ENCODE results near the gene LAMB4. TPM values are rescaled to one million over a fixed set of nuclear protein-coding genes. Genes with fewer than 3 reads are reported as not detected.

LAMB4 gene
- total RNA-seq, 3 donors from 2014 or later (not counting 1 experiment from before 2014, with no cell fraction given): not detected

DNA sequence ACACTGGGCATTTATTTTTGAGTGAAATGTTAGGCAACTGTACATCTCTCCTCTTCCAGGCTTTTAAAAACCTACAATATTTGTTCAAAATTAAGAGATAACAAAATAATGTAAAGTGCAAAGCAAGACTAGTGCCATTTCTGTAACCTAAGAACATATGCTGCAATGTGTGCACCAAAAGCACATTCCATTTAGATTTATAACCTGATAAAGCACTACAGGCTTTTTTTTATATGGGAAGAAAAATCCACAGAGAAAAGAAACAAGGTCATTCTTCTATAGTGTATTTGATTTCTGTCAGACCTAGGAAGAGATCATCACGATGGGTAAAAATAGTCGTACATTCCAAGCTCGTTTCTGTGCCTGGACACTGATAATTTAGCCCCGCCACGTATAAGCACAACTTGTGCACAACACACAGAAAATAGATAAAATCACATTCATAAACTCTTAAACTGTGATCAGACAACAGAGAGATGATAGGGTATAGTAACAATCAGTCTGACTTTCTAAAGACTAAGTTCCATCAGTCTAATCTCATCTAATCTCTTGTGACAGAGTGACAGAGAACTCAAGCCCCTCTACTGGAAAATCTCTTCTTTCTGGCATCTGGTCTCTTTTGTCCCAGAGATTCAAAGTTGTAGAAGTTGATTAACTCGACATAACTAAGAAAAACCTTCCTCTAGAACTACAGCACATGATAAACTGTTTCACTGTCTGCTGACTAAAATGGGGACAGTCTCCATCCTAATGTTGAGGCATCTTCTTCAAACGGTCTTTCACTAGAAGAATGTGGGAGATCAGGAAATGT is 133.9 kb downstream of the LAMB4 start:
- H3K4me3 ChIP-seq (ENCODE audit: low read length): no peak overlapping the region

DNA sequence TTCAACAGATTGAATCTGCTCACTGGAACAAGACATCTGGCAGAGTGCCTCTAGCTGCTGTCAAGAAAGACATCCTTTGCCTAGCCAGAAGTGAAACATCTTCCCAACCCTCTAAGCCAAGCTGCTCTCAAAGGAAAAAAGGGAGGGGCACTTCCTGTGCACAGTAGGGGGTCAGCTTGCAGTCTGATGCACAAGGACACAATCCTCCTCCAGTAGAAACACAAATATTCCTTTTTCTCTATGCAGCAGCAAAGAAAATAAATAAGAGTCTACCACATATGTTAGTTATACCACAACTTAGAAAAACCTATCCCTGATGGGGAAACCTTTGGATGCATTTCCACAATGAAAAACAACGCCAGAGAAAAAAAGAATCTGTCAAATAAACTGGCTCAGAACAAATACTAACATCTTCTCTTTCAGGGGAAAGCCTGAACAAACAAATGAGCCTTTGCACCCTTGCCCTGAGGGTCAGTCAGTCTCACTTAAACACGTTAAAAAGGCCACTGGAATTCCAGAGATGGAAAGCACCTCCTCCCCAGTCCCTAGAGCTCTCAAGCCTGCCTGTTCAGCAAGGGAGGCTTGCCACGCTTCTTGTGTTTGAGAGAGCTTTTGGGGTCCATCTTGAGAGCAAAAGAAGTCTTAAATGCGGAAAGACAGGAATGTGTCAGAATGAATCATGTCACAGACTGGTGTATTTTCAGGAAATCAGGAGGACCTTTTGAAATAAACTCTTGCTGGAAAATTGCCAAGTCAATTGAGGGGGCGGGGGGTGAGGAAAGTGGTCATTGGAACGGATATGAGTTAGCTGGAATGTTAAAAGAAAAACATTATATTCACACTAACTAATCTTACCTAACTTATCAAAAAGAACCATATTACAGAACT is 134.7 kb downstream of the LAMB4 start:
- Histone ChIP-seq H3K4me3 (ENCODE audit: low read length) (no peak overlapping the region), H3K27ac (ENCODE audit: low read length) (no peak overlapping the region), H3K4me1 (ENCODE audit: control insufficient read depth, insufficient read depth, low read length) (no peaks in the 10 kb centered on the region), H3K9me3 (ENCODE audit: control insufficient read depth, insufficient read depth, low read length) (no peaks in the 10 kb centered on the region), H3K27me3 (ENCODE audit: control insufficient read depth, insufficient read depth, low read length) (peaks cover 3% of the 10 kb centered on the region), H3K36me3 (ENCODE audit: control insufficient read depth, insufficient read depth, low read length) (no peaks in the 10 kb centered on the region)
- 70% methylated on average over 4 of the region's 6 CpGs for WGBS (ENCODE audit: insufficient coverage)
- no peaks in the 10 kb centered on the region for H3K36me3 Mint-ChIP-seq
- H3K4me1 Mint-ChIP-seq: no peaks in the 10 kb centered on the region
- no peak for ATAC-seq
- no peak for DNase-seq
- no peak for TF ChIP-seq CTCF (IDR thresholded peaks at IDR 0.05)
- H3K4me3 Mint-ChIP-seq: no peak overlapping the region
- no peak overlapping the region for H3K27ac Mint-ChIP-seq
- intact Hi-C loops (cut with micrococcal nuclease): no loop called here
- peaks cover 0 to 3% of the 10 kb centered on the region in 2 donors for H3K9me3 Mint-ChIP-seq
- H3K27me3 Mint-ChIP-seq (ENCODE audit: low read depth in 2 of 2): peaks cover 19 to 54% of the 10 kb centered on the region in 2 donors

More for the DNA sequence above, 133.9 kb downstream of the LAMB4 start:
- Histone ChIP-seq H3K9me3 (ENCODE audit: control insufficient read depth, insufficient read depth, low read length) (no peaks in the 10 kb centered on the region), H3K27me3 (ENCODE audit: control insufficient read depth, insufficient read depth, low read length) (peaks cover 4% of the 10 kb centered on the region), H3K27ac (ENCODE audit: low read length) (no peak overlapping the region), H3K4me1 (ENCODE audit: control insufficient read depth, insufficient read depth, low read length) (peaks cover 1% of the 10 kb centered on the region), H3K36me3 (ENCODE audit: control insufficient read depth, insufficient read depth, low read length) (no peaks in the 10 kb centered on the region)
- no peak for TF ChIP-seq CTCF (IDR thresholded peaks at IDR 0.05)
- Mint-ChIP-seq H3K27ac (no peak overlapping the region), H3K36me3 (no peaks in the 10 kb centered on the region), H3K4me1 (peaks cover 0 to under 1% of the 10 kb centered on the region in 2 donors), H3K27me3 (ENCODE audit: low read depth in 2 of 2) (peaks cover 24 to 61% of the 10 kb centered on the region in 2 donors), H3K9me3 (peaks cover 0 to 3% of the 10 kb centered on the region in 2 donors), H3K4me3 (no peak overlapping the region)
- DNase-seq (no peak), ATAC-seq (no peak)
- 88% methylated on average over 6 of the region's 7 CpGs for WGBS (ENCODE audit: insufficient coverage)
- intact Hi-C loops (cut with micrococcal nuclease): no loop called here

DNA sequence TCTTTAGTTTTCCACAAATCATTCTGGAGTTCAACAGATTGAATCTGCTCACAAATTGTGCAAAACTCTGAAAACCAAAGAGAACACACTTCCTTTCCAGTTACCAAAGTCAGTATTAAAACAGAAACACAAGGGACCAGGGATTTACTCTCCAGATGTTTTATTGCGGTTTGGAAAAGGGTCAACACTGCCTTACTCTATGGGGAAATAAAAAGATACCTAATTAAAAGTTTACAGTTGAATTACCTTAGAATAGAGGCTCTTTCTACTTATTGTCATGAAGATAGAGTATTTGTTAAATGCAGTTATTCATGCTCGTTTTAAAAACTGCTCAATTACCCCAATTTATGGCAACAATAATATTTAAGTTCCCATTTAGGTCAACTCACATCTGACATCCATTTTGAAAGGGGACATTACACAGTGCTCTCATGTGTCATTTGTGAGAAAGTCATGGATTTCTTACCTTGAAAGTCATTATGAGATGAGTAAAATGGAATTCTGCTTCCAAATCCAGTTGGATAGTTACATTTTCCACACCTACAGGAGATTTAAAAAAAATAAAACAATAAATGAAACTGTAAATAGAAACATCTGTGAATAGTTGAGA is 135.6 kb downstream of the LAMB4 start:
- no peaks in the 10 kb centered on the region for H3K36me3 ChIP-seq (ENCODE audit: control insufficient read depth, insufficient read depth, low read length)
- H3K36me3 Mint-ChIP-seq: no peaks in the 10 kb centered on the region
- no peak for TF ChIP-seq CTCF (IDR thresholded peaks at IDR 0.05)
- no peak overlapping the region for H3K4me3 ChIP-seq (ENCODE audit: low read length)
- no peaks in the 10 kb centered on the region for H3K4me1 ChIP-seq (ENCODE audit: control insufficient read depth, insufficient read depth, low read length)
- H3K4me1 Mint-ChIP-seq: no peaks in the 10 kb centered on the region
- H3K27me3 Mint-ChIP-seq (ENCODE audit: low read depth in 2 of 2): peaks cover 19 to 51% of the 10 kb centered on the region in 2 donors
- no peaks in the 10 kb centered on the region for H3K9me3 Mint-ChIP-seq
- H3K27ac Mint-ChIP-seq: no peak overlapping the region
- no peak for DNase-seq
- H3K4me3 Mint-ChIP-seq: no peak overlapping the region
- H3K27me3 ChIP-seq (ENCODE audit: control insufficient read depth, insufficient read depth, low read length): peaks cover 3% of the 10 kb centered on the region
- no peak for ATAC-seq
- intact Hi-C loops (cut with micrococcal nuclease): no loop called here
- WGBS (ENCODE audit: insufficient coverage): no CpG with 5 or more reads among the region's 2 CpGs
- no peak overlapping the region for H3K27ac ChIP-seq (ENCODE audit: low read length)
- no peaks in the 10 kb centered on the region for H3K9me3 ChIP-seq (ENCODE audit: control insufficient read depth, insufficient read depth, low read length)
